GM18873 (cell line): Measurements from ENCODE around the gene MLLT6.
"Not testable (repeated sequence)": the region's sequence is repeated elsewhere in the genome, so short reads cannot be mapped to it uniquely, and the experiment has no call there.

Experiments used
- ATAC-seq: cut with Tn5 transposase; IDR thresholded peaks from one replicate; pipeline ENCODE4 v1.9.1; 2021; ENCODE audit warnings: mild to moderate bottlenecking, moderate library complexity, moderate number of reproducible peaks; ENCODE audit not compliant: unreplicated experiment, low FRiP score

The MLLT6 gene

GRCh38 chr17:38725066-38725465 is 20.0 kb downstream of the MLLT6 start:
- ATAC-seq, result no peak

- not testable (repeated sequence) for ATAC-seq
Measured at GRCh38 chr17:38726145-38726544, 21.1 kb downstream of the MLLT6 start.

GRCh38 chr17:38727736-38728135 is 22.7 kb downstream of the MLLT6 start:
- no peak for ATAC-seq

- no peak for ATAC-seq
Measured at GRCh38 chr17:38728290-38728831, 23.3 kb downstream of the MLLT6 start.

GRCh38 chr17:38729368-38729885 is 24.4 kb downstream of the MLLT6 start:
- ATAC-seq, result no peak

- ATAC-seq, result no peak
Measured at GRCh38 chr17:38729886-38730525, 24.9 kb downstream of the MLLT6 start, which contains the start of gene CISD3. TSS of gene CISD3 (plus strand) at chr17:38730341. CDS start at chr17:38730359, 18 bp downstream.

GRCh38 chr17:38730526-38731379 is 25.7 kb downstream of the MLLT6 start:
- no peak for ATAC-seq

GRCh38 chr17:38731526-38732294 is 26.6 kb downstream of the MLLT6 start:
- ATAC-seq, result no peak

- ATAC-seq, result no peak
Measured at GRCh38 chr17:38732376-38733281, 27.6 kb downstream of the MLLT6 start.

- no peak for ATAC-seq
Measured at GRCh38 chr17:38733282-38733981, 28.4 kb downstream of the MLLT6 start.

- no peak for ATAC-seq
Measured at GRCh38 chr17:38733982-38734973, 29.2 kb downstream of the MLLT6 start.

- no peak for ATAC-seq
Measured at GRCh38 chr17:38735161-38735997, 30.3 kb downstream of the MLLT6 start.

GRCh38 chr17:38738007-38738662 is 33.1 kb downstream of the MLLT6 start:
- ATAC-seq, result no peak

GRCh38 chr17:38738686-38739085 is 33.6 kb downstream of the MLLT6 start:
- ATAC-seq, result no peak

GRCh38 chr17:38739305-38739704 is 34.2 kb downstream of the MLLT6 start:
- no peak for ATAC-seq

- ATAC-seq, result no peak
Measured at GRCh38 chr17:38740044-38740443, 35.0 kb downstream of the MLLT6 start.
